ENCODE data around the gene ZNF106. TPM values are rescaled to one million over a fixed set of nuclear protein-coding genes. Genes with fewer than 3 reads are reported as not detected.

ZNF106 gene
- polyA plus RNA-seq, 3 donors, result 29.0 to 121 (median 69.2) TPM

DNA sequence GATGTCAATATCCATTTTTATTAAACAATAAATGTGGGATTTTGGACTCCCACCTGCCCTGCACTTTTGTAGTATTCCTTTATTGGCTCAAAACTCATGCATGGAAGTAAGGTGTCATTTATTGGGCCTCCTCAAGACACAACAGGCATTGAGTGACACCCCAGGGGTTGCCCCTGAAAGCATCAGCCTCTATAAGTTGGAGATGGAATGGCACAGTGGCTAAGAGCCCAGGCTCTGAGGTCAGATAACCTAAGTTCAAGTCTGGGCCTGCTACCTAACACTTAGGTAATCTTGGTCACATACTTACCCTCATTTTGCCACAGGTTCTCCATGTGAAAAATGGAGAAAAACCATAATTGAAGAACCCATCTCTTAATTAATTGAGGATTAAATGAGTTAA lies 127.0 kb downstream of the ZNF106 start:
- H3K9me3 ChIP-seq (replicated peaks in 1 of 2; ENCODE audit: control insufficient read depth in 1 of 2, insufficient read depth in 1 of 2, low read length in 2 of 2), result no peaks in the 10 kb centered on the region
- H3K9me3 Mint-ChIP-seq, result no peaks in the 10 kb centered on the region
- peaks cover 58 to 59% of the 10 kb centered on the region in 2 donors for H3K4me1 ChIP-seq (ENCODE audit: control insufficient read depth in 1 of 2, insufficient read depth in 2 of 2, low read length in 2 of 2)

DNA sequence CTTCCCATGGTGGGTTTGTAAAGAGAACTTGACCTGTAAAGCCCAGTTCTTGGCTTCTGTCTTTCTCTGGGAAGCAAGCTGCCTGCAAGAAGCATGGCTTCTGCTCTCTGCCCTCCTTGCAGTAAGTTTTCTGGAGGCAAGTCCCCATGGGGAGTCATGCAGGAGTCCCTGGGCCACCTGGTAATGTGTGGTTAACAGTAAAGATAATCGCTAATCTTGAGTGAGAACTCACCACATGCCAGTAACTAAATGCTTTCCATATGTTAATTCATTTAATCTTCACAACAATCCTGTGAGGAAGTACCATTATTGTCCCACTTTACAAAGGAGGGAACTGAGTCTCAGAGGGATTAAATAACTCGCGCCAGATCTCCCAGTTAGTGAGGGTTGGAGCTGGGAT lies 127.5 kb downstream of the ZNF106 start:
- peaks cover 2 to 32% of the 10 kb centered on the region in 2 donors for H3K36me3 ChIP-seq (replicated peaks in 1 of 2; ENCODE audit: control insufficient read depth in 1 of 2, insufficient read depth in 2 of 2, low read length in 2 of 2)
- Mint-ChIP-seq H3K4me1 (peaks cover 66% of the 10 kb centered on the region), H3K27ac (peak overlapping the region in 1 of 7 donors; percentile 53), H3K9me3 (no peaks in the 10 kb centered on the region), H3K36me3 (peaks cover 25 to 32% of the 10 kb centered on the region in 2 donors), H3K4me3 (no peak overlapping the region), H3K27me3 (ENCODE audit: low read depth in 3 of 3) (peaks cover 0 to 3% (median 0%) of the 10 kb centered on the region in 3 donors)
- H3K4me1 ChIP-seq (ENCODE audit: control insufficient read depth in 1 of 2, insufficient read depth in 2 of 2, low read length in 2 of 2), result peaks cover 57 to 59% of the 10 kb centered on the region in 2 donors
- no peak overlapping the region for H3K4me3 ChIP-seq (replicated peaks in 1 of 3; ENCODE audit: low read depth in 2 of 3, low read length in 3 of 3)
- H3K27me3 ChIP-seq (ENCODE audit: control insufficient read depth in 2 of 2, insufficient read depth in 2 of 2, low read length in 2 of 2), result no peaks in the 10 kb centered on the region
- intact Hi-C loops (cut with micrococcal nuclease), result no loop called here
- no peak overlapping the region for H3K27ac ChIP-seq (ENCODE audit: low read depth in 1 of 2, low read length in 2 of 2)
- no CpG with 5 or more reads among the region's 3 CpGs for WGBS (ENCODE audit: insufficient coverage)
- no peak overlapping the region for H3K9ac ChIP-seq (ENCODE audit: insufficient read depth, low read length, poor library complexity, severe bottlenecking)
- TF ChIP-seq, protein P1, sequence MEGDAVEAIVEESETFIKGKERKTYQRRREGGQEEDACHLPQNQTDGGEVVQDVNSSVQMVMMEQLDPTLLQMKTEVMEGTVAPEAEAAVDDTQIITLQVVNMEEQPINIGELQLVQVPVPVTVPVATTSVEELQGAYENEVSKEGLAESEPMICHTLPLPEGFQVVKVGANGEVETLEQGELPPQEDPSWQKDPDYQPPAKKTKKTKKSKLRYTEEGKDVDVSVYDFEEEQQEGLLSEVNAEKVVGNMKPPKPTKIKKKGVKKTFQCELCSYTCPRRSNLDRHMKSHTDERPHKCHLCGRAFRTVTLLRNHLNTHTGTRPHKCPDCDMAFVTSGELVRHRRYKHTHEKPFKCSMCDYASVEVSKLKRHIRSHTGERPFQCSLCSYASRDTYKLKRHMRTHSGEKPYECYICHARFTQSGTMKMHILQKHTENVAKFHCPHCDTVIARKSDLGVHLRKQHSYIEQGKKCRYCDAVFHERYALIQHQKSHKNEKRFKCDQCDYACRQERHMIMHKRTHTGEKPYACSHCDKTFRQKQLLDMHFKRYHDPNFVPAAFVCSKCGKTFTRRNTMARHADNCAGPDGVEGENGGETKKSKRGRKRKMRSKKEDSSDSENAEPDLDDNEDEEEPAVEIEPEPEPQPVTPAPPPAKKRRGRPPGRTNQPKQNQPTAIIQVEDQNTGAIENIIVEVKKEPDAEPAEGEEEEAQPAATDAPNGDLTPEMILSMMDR (IDR thresholded peaks at IDR 0.05), result no peak
- no peaks in the 10 kb centered on the region for H3K9me3 ChIP-seq (replicated peaks in 1 of 2; ENCODE audit: control insufficient read depth in 1 of 2, insufficient read depth in 1 of 2, low read length in 2 of 2)
- no peak overlapping the region for H2AFZ ChIP-seq (ENCODE audit: insufficient read depth, low read depth, low read length, poor library complexity, severe bottlenecking)
- no peak for DNase-seq
- no peak overlapping the region for H3K4me2 ChIP-seq (replicated peaks; ENCODE audit: extremely low read depth, low read length, poor library complexity, severe bottlenecking)
- no peaks in the 10 kb centered on the region for H3K79me2 ChIP-seq (ENCODE audit: insufficient read depth, low read length)
- H4K20me1 ChIP-seq (ENCODE audit: insufficient read depth, low read length), result no peaks in the 10 kb centered on the region

More for the DNA sequence above, 127.0 kb downstream of the ZNF106 start:
- peaks cover 2 to 32% of the 10 kb centered on the region in 2 donors for H3K36me3 ChIP-seq (replicated peaks in 1 of 2; ENCODE audit: control insufficient read depth in 1 of 2, insufficient read depth in 2 of 2, low read length in 2 of 2)
- no peak overlapping the region for H3K4me2 ChIP-seq (replicated peaks; ENCODE audit: extremely low read depth, low read length, poor library complexity, severe bottlenecking)
- H3K4me1 Mint-ChIP-seq, result peaks cover 67% of the 10 kb centered on the region
- H3K9ac ChIP-seq (ENCODE audit: insufficient read depth, low read length, poor library complexity, severe bottlenecking), result no peak overlapping the region
- peaks cover 25 to 29% of the 10 kb centered on the region in 2 donors for H3K36me3 Mint-ChIP-seq
- H3K27ac ChIP-seq (ENCODE audit: low read depth in 1 of 2, low read length in 2 of 2), result no peak overlapping the region
- no peaks in the 10 kb centered on the region for H3K27me3 ChIP-seq (ENCODE audit: control insufficient read depth in 2 of 2, insufficient read depth in 2 of 2, low read length in 2 of 2)
- H3K27me3 Mint-ChIP-seq (ENCODE audit: low read depth in 3 of 3), result peaks cover 0 to 3% (median 0%) of the 10 kb centered on the region in 3 donors
- H3K4me3 Mint-ChIP-seq, result no peak overlapping the region
- H2AFZ ChIP-seq (ENCODE audit: insufficient read depth, low read depth, low read length, poor library complexity, severe bottlenecking), result no peak overlapping the region
- no peak overlapping the region for H3K4me3 ChIP-seq (replicated peaks in 1 of 3; ENCODE audit: low read depth in 2 of 3, low read length in 3 of 3)
- intact Hi-C loops (cut with micrococcal nuclease), result no loop called here
- DNase-seq, result no peak
- no peaks in the 10 kb centered on the region for H4K20me1 ChIP-seq (ENCODE audit: insufficient read depth, low read length)
- no peaks in the 10 kb centered on the region for H3K79me2 ChIP-seq (ENCODE audit: insufficient read depth, low read length)
- TF ChIP-seq, protein P1 (IDR thresholded peaks at IDR 0.05), result no peak
- no peak overlapping the region for H3K27ac Mint-ChIP-seq

Small RNA genes lying within 50 kb of the gene (small RNA-seq; reads per million reads assigned to genes)
- not detected for gene RNU6-188P (ENCODE audit: insufficient read length, low read depth)

Other genes with a start within 250 kb of the ZNF106 start
- gene GANC, start 217.9 kb downstream of the ZNF106 start, polyA plus RNA-seq, result 10 to 100 TPM; 14.5 to 24.4 (median 21.1) TPM
- 10 to 100 TPM; 24.4 to 49.4 (median 39.3) TPM for gene TMEM87A, start 217.7 kb downstream of the ZNF106 start, polyA plus RNA-seq
- gene CAPN3, start 131.6 kb downstream of the ZNF106 start, polyA plus RNA-seq, result 10 to 100 TPM in 1 of 3 donors, 1 to 10 TPM in 2; 2.9 to 76.5 (median 3.6) TPM
- gene SNAP23, start 4.5 kb upstream of the ZNF106 start, polyA plus RNA-seq, result 100 to 1,000 TPM; 104 to 198 (median 187) TPM
- 10 to 100 TPM in 2 of 3 donors, 1 to 10 TPM in 1; 7.8 to 17.4 (median 11.2) TPM for gene LRRC57, start 57.7 kb upstream of the ZNF106 start, polyA plus RNA-seq
- 10 to 100 TPM; 12.5 to 22.0 (median 15.9) TPM for gene HAUS2, start 57.7 kb upstream of the ZNF106 start, polyA plus RNA-seq
- gene STARD9, start 84.5 kb upstream of the ZNF106 start, polyA plus RNA-seq, result under 1 TPM in 1 of 3 donors, not detected in 2; 0.39 TPM
- gene CDAN1, start 246.0 kb upstream of the ZNF106 start, polyA plus RNA-seq, result 1 to 10 TPM; 1.1 to 6.3 (median 2.2) TPM

Data from CD14-positive monocyte (primary cell).